Activated T-helper 1 cell treated with anti-CD3 and anti-CD28 coated beads, Interleukin-2, amount 50 U/mL, for 16 hours (primary cell): Measurements from ENCODE around the gene CUL9.

Experiments used
- DNase-seq, 2 donors: peaks; one replicate each; pipeline ENCODE4 v3.0.0-alpha.2; 2020; ENCODE audit warnings: low read depth in 1 of 2, low spot score in 1 of 2

The CUL9 gene

GRCh38 chr6:43254138-43254817 is 72.3 kb downstream of the CUL9 start:
- DNase-seq = no peak

- DNase-seq = no peak
These were observed 72.8 kb downstream of the CUL9 start for GRCh38 chr6:43254846-43255245.

DNA sequence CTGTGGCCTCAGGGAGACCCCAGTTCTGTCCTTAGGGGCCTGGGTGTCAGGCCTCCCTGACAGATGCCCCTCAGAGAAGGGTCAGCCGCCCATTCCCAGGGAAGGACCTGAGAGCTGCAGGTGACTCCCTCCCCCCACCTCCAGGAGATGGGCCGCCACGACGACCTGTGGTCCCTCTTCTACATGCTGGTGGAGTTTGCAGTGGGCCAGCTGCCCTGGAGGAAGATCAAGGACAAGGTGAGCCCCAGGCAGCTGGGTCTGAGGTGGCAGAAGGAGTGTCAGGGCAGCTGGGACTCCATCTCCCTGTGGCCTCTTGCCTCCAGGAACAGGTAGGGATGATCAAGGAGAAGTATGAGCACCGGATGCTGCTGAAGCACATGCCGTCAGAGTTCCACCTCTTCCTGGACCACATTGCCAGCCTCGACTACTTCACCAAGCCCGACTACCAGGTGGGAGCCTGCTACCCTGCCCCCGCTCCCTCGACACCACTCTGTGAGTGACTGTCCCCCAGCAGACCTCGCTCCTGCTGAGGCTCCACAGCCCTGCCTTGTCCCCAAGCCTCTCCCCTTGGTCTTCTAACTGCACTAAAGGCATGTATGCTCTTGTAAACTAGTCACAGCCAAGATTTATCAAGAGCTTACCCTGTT is 73.5 kb downstream of the CUL9 start:
- no peak for DNase-seq

- DNase-seq = no peak
These were observed 74.8 kb downstream of the CUL9 start for GRCh38 chr6:43256670-43257366.

DNA sequence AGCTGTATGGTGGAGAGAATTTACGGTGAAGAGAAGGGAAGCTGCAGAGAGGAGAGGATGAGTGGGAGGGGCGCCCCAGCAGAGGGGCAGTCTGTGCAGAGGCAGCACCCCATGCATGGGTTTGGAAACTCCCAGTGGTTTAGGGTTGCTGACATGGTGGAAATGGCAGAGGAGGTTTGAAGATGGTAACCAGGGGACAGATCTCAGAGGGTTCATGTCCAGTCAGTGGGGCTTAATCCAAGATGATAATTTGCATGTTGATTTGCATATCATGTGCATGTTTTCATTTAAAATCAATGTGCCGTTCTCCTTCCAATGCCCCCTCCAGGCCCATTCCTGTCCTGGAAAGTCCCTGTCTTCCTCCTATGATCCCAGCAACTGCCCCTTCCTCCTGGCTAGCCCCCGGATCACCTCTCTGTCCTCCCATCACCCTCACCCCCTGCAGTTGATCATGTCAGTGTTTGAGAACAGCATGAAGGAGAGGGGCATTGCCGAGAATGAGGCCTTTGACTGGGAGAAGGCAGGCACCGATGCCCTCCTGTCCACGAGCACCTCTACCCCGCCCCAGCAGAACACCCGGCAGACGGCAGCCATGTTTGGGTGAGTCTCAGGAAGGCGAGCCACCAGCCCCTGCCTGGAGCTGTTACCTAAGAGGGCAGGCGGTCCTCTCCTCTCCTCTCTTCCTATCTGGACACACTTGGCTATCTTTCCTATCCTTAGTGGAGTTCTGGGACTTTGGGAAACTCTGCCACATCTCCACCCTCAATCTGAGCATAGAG is 75.6 kb downstream of the CUL9 start:
- no peak for DNase-seq

GRCh38 chr6:43258180-43258579 is 76.2 kb downstream of the CUL9 start:
- no peak for DNase-seq

GRCh38 chr6:43258807-43259686 is 77.1 kb downstream of the CUL9 start:
- DNase-seq = no peak

DNA sequence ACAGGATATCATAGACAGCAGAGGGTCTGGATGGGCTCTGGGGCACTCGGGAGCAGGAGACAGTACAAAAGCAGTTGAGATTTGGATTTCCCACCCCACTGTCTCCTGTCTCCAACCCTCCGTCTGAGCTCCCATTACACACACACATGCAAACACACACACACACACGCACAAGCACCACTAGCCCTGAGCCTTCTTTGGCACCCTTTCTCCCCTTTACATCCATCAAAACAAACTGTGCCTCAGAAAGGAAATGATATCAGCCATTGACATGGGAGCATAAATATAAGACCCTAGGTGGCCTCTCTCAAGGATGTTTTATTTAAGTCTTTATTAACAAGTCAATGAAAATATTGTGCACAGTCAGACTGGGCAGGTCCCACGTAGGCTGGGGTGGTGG is 78.8 kb downstream of the CUL9 start:
- DNase-seq = no peak

DNA sequence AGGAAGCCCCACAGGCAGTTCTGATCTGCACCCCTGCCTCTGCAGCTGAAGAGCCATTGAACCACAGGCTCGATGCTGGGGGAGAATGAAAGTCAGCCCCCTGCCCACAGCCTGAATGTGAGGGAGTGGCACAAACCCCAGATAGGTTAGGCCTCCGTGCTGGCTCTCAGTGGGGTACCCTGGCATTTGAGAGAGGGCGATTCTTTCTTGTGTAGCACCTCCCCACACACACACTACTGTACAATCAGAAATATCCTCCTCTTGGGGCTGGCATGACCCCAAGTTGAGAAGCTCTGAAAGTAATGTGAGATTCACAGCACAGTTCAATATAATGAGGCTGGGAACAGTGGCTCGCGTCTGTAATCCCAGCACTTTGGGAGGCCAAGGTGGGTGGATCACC is 79.2 kb downstream of the CUL9 start:
- DNase-seq = no peak

DNA sequence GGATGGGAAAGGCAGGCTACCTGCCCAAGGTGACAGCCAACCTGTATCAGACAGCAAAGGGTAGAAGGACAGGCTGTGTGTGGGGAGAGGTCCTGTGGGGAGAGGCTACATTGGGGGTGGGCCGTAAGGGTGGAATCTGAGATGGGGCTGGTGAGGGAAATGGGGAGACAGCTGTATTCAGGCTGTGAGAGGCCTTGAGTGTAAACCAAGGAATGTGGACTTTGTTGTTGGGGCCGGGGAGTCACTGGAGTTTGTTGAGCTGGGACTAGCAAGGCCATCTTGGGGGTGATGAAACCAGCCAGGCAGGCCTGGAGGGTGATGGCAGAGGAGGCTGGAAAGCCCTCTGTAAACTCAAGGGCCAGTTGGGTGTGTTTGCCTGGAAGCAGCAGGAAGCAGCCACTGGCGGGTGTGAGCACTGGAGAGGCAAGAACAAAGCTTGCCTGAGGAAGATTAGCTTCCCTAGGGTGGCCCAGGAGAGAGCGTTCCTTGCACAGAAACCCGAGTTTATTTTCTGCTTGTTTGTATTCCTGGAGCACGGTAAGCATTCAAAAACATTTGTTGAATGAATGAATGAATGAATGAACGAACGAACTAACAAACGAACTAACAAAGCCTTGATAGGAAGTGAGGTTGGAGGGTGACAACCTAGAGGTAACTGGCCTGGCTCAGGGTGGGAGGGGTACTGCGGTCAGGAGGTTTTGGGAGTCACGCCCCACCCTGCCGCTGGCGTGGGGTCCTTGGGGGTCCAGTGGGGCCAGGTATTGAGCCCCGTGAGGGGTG is 80.2 kb downstream of the CUL9 start:
- no peak for DNase-seq

DNA sequence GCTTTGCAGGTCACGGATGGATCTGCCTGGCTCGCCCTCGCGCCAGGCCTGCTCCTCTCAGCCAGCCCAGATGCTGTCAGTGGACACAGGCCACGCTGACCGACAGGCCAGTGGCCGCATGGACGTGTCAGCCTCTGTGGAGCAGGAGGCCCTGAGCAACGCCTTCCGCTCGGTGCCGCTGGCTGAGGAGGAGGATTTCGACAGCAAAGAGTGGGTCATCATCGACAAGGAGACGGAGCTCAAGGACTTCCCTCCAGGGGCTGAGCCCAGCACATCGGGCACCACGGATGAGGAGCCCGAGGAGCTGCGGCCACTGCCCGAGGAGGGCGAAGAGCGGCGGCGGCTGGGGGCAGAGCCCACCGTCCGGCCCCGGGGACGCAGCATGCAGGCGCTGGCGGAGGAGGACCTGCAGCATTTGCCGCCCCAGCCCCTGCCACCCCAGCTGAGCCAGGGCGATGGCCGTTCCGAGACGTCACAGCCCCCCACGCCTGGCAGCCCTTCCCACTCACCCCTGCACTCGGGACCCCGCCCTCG is 80.9 kb downstream of the CUL9 start:
- no peak for DNase-seq

DNA sequence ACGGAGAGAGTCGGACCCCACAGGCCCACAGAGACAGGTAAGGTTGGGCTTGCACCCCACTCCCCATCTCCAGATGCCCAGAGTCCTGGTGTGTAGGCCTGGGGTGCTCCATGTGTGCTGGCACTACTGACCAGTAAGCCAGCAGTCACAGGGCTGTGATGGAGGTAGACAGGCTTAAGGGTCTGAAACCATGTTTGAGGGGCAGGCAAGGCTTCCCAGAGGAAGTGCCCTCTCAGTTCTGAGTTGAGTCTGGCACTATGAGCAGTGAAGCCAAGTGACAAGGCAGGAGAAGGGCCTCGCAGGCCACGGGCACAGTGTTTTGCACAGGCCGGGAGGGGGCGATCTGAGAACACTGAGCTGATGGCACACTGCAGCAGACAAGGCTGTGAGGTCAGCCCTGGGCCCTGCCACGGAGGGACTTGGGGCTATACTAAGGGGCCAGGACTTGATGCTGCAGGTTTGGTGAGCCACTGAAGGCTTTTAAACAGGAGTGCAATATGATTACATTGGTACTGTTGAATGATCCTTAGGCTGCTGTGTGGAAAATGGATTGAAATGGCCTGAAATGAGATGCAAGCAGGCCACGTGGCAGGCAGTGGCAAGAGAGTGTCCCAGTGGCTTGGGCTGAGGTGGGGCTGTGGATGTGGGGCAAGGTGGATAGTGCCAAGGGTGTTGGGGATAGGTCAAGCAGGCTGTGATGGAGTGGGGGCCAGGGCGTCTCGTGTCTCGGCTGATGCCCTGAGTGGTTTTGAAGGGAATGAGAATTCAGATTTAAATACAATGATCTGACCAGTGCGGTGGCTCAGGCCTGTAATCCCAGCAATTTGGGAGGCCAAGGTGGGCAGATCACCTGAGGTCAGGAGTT is 81.5 kb downstream of the CUL9 start:
- DNase-seq = peak; percentile 55 to 57

DNA sequence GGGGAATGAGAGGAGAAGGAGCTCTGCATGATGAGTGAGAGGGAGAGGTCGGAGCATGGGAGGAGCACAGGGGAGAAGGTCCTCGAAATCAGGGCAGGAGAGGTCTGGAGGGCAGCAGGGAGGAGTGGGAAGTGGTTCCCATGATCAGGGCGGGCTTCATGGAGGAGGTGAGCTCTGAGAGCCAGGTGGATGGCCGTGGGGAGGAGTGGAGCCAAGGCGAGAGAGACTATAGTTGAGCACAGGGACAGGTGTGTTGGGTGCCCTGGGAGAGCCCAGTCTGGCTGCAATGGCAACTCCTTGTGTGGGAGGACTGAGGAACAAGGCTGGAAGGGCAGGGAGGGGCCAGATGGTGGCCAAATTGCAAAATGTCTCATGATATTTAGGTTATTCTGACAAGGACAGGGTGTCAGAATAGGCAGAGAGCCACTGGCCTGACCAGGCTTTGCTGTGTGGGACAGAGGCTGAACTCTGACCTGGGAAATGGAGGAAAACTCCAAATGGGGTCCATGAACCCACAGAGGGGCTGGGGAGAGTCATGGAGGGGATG is 82.7 kb downstream of the CUL9 start:
- DNase-seq = no peak

GRCh38 chr6:43265564-43265963 is 83.6 kb downstream of the CUL9 start:
- DNase-seq = no peak

- DNase-seq = no peak
These were observed 85.8 kb downstream of the CUL9 start for GRCh38 chr6:43267619-43268354.

- no peak for DNase-seq
These were observed 86.3 kb downstream of the CUL9 start for GRCh38 chr6:43268355-43268700.

DNA sequence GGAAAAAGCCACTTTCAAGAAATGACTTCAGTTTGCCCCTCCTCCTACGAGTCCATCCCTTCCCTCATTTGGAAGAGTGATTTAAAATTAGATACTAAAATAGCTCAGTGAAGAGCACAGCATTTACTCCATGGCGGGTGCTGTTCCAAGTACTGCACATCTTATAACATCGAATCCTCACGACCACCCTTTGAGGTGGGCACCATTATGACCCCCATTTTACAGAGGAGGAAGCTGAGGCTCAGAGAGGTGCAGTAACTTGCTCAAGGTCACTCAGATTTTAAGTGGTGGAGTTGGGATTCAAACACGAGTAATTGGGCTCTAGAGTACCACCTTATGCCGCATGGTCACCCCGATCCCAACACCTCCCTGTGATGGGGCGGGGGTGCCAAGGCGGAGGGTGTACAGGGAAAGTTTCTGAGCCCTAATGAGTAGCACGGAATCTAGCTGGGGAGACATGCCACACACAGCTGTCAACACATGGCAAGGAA is 86.8 kb downstream of the CUL9 start:
- DNase-seq = no peak
